Measurements from ENCODE around the gene AKAP8.

AKAP8 gene

DNA sequence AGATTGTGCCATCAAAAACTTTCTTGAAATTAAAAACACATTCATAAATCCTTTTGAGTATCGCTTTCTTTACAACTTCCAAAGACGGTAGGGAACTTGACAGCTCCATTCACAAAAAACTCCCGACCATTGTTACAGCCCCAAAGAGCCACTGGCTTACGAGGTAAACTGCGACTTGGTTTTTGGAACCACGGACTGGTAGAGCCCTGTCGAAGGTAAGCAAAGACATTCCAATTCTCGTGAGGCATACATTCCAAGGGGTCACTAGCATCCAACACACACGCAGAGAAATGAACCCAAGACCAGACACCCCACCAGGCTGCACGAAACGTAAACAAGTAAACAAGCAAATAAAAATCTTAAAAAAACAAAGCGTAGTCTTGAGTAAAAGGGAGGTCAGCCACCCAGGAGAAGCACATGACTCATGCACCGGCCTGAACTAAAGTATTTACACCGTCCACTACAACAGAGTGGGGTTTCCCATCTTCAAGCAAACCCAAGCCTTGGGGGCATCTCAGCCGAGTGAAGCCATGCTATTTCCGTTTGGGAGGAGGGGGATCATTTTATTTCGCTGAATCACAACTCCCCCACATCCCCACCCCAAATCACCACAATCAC is 48.7 kb downstream of the AKAP8 start:
- DNase-seq: no peak

GRCh38 chr19:15328312-15328711 is 51.3 kb downstream of the AKAP8 start:
- DNase-seq: peak; percentile 69

GRCh38 chr19:15324791-15325519 is 54.6 kb downstream of the AKAP8 start:
- DNase-seq: no peak

DNA sequence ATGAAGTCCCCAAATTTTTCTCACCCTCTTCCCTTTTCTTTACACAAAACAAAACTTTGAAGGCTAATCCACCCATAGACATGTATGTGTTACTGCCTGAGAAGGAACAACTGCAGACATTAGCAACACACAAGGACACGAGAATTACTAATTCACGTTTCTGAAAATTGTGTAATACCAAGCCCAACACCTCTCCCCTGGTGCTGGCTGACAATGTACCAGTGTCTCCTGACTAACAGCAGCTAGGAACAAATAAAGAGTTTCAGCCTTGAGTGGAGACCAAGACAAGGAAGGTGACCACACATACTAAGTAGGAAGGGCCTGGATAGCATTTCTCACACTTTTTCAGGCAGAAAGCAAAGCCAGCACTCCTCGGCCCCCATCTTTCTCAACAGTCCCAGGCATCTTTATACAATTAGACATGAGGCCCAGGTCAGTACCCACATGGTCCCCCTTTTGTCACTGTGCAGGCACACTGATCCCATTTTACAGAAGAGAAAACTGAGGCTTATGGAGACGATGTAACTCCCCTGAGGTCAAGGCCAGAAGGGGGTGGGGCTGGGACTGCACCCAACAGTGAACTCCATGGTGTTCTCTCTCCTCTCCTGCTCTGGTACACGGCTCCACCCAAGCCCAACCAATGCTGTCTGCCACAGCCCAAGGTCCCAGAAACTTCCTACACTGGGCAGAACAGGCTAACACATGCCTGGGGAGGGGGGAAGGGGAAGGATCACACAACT is 55.9 kb downstream of the AKAP8 start:
- no peak for DNase-seq

- DNase-seq: no peak
These were observed 57.8 kb downstream of the AKAP8 start for GRCh38 chr19:15321739-15322138.

DNA sequence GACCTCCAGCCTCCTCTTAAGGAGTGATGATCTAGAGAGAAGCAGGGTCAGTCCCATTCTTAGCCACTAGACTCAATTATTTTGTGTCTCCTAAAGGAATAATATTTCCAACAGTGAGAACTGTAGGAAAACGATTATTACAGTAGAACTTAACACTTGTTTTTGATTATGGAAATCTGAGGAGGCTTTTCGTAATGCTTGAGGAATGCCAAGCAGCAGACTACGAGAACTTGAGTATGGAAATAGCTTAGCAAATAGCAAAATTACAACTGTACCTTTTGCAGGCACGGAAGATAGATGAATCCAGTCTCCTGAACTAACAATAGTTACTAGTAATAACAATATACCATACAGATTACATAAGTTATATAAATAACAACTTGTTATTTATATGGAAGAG is 59.5 kb downstream of the AKAP8 start:
- no peak for DNase-seq

GRCh38 chr19:15318241-15318691 is 61.3 kb downstream of the AKAP8 start:
- no peak for DNase-seq

DNA sequence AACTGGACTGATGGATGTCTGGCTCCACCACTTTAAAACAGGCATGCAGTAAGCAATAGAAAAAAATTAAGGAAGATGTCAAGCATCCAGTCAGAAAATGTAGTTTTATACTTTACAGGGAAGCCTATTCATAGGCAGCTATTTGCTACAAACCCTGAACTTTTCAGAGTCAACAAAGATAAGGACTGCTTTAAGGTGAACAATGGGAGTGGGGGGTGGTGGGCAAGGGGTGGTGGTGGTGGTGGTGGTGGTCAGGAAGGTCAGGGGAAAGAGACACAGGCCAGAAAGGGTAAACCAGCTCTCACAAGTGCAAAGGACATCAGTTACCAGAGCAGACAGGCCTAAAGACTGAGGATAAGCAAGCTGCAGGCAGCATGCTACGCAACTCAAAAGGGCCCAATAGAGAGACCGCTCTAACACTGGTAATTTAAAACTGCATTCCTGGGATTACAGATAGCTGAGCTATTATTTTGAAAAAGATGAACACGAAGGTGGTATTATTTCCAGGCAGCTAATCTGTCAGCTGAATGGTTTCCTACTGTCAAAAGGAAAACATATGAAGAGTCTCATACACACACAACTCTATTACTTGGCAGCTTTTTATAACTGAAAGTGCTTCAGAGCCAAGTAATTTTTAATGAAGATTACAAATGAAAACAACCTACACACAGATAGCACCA is 62.1 kb downstream of the AKAP8 start:
- no peak for DNase-seq

- no peak for DNase-seq
These were observed 63.1 kb downstream of the AKAP8 start for GRCh38 chr19:15316498-15316897.

DNA sequence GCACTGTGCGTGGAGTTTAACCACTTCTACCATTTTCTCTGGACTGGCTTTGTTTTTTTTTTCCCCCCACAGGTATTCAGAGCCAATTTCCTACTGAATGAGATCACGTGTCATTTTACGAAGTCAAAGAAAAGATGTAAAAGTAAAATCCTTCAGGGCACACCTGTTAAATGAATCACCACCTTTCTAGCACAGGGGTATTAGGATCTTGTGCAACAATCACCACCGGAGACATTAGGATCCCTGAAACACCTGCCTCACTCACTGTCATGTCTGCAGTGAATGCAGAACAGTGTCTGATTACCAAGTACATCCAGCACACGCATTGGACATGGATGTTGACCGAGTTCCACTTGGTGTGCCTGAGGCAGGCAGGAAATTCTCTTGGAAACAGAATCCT is 64.5 kb downstream of the AKAP8 start:
- DNase-seq: no peak

DNA sequence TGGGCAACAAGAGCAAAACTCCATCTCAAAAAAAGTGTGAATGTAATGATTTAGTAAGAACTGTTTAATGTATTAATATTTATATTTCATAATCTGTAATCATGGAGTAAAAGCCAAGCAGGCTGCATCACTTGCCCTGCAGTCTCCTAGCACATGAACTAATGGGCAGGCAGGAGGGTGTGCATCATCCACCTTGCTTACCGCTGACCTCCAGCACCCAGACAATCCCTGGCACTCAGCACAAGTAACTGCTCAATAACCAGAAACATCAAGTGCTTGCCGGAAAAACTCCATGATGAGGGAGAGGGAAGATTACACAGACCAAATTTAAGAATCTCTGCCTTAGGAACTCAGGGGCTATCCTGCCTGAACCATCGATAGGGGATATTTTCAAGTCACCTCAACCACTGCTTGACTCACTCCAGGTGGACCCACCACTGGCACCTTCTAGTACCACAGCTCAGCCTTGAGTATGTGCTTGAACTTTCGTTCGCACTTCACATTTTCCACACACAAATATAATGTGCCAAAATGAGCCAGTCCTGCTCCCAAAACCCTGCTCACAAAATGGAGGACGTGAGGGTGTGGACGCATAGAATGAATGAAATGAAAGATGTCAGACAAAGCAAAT is 65.8 kb downstream of the AKAP8 start:
- no peak for DNase-seq

GRCh38 chr19:15307169-15307568 is 72.4 kb downstream of the AKAP8 start:
- no peak for DNase-seq

DNA sequence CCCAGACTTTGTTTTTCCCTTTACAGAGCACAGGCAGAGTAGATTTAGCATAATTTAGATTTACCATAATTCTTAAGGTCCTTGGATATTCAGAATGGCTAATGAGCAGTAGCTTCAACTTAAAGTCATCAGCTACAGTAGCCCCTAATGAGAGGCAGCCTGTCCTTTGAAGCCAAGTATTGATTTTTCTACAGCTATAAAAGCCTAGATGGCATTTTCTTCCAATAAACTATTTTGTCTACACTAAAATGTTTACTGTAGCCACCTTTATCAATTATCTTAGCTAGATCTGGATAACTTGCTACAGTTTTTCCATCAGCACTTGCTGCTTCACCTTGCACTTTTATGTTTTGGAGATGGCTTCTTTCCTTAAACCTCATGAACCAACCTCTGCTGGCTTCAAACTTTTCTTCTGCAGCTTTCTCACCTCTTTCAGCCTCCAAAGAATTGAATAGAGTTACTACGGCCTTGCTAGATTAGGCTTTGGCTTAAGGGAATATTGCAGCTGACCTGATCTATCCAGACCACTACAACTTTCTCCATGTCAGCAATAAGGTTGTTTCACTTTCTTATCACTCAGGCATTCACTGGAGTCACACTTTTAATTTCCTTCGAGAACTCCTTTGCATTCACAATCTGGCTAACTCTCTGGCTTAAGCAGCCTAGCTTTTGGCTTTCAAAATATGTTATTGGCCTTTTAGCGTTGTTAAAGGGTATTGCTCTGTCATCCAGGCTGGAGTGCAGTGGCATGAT is 73.8 kb downstream of the AKAP8 start:
- no peak for DNase-seq

- no peak for DNase-seq
These were observed 75.4 kb downstream of the AKAP8 start for GRCh38 chr19:15304140-15304705.

Data from DMS79 (cell line).